Muscle of arm (tissue), 12 donors: ENCODE results near the gene NRXN3. TPM values are rescaled to one million over a fixed set of nuclear protein-coding genes. Genes with fewer than 3 reads are reported as not detected.

Source experiments
- DNase-seq: peaks from one replicate; pipeline ENCODE4 v3.0.0-alpha.2; 2013
- polyA plus RNA-seq, 12 donors: library from polyadenylated mRNA; unstranded; fragments of 120-200 nt; gene quantifications; one replicate each; pipeline ENCODE4 v1.2.1, GENCODE V29; 2013; ENCODE audit not compliant: insufficient read length in 12 of 12

The NRXN3 gene
- polyA plus RNA-seq, 12 donors, result 0.43 to 8.4 (median 1.2) TPM; not detected in 2

DNA sequence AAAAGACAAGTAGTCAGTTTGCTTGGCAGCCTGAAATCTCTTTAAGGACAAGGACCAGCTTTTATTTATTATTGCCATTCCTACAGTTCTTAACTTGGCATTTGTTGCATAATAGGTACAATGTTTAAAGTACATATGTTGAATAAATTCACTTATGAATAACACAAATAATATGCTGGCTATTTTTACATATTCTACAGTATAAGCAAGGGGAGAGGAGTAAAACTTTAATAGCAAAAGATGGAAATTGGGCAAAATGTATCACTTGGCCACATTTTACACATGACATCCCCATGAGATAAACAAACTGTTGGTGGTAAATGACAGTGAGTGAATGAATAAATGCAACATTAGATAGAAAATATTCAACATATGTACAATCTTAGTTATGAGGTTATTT lies 1708.1 kb downstream of the NRXN3 start:
- DNase-seq, result no peak

DNA sequence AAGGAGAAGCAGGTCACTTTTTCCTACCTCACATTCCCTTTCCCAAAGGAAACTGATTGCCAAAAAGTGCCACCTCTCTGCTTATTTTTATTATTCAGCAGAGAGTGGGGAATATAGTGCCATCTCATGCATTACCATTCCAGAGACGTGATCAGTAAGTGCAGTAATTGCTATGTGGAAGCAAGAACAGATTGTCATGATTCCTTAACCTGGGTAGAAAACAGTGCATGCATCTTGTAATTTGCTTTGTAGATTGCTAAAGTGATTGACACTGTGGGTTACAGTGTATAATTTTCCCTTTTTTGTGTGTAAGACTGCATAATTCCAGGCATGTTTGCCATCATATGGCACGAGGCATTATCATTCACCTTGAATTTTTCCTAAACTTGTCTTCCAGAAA lies 1708.6 kb downstream of the NRXN3 start:
- no peak for DNase-seq

DNA sequence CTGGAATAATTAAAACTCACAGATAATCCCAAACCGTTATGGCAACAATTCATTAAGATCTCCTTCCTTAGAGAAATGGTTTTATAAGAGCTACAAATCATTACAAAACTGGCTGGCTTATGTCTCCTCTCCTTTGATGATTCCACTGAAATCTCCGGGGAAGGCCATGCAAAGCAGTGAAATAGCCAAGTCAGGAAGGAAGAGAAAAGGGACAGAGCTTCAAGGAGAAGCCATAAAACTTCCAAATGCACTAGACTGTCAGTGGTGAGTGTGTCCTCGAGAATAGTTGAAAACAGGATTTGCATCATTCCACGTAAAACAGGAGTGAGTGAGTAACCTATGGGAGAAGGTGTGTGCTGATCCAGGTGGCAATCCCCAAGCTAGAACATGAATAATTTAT lies 1711.1 kb downstream of the NRXN3 start:
- DNase-seq, result no peak

- no peak for DNase-seq
These were observed 1720.4 kb downstream of the NRXN3 start for GRCh38 chr14:79890527-79890926.

- no peak for DNase-seq
These were observed 1725.8 kb downstream of the NRXN3 start for GRCh38 chr14:79896009-79896408.

DNA sequence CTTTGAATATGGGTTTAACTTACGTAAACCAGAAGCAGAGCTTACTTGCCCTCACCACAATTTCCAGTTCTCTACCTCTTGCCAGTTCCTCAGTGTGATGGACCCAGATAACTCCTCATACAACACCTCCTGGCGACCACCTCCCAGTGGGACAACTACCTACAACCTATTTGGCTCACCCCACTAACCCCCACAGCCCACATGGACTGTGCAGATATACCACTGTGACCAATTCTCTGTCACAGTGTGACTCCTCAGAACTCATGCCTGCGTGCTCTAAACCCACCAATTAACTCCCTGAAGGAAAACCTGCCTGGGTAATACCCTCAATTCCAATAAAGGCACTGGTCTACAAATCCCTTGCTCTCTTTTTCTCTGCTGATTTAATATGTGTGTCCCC lies 1729.4 kb downstream of the NRXN3 start:
- DNase-seq, result no peak

DNA sequence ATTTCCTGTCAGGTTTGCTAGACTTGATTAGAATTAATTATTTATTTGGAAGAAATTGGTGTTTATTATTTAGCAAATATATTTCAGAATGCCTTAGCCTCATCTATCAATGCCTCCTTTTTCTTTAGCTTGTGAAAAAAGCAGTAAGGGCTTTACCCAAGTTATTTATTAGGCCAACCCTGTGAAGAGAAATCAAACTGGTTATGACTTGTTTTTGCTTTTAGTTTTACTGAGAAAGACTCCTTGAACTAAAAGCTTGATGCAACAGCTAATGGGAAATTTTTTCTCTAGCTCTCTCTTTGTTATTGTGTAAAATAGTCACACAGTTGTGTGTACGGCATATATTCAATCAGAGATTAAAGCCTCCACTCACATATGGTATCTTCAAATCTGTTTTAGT lies 1734.3 kb downstream of the NRXN3 start:
- DNase-seq, result no peak

DNA sequence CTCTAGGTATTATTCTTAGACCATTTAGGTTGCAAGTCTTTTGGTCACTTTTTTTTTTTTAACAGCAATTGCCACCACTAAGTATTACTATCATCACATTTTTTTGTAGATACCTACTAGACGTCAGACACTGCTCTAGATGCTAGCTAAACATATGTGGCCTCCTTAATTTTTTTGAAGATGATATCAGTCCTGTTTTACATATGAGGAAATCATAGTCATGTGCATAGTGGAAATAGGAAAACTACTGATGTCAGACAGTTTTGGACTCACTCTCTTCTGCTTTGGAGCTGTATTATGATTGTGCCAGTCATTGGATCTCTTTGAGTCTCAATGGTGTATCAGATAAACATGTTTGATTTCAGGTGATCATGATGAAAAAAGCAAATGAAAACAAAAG lies 1736.8 kb downstream of the NRXN3 start:
- no peak for DNase-seq

DNA sequence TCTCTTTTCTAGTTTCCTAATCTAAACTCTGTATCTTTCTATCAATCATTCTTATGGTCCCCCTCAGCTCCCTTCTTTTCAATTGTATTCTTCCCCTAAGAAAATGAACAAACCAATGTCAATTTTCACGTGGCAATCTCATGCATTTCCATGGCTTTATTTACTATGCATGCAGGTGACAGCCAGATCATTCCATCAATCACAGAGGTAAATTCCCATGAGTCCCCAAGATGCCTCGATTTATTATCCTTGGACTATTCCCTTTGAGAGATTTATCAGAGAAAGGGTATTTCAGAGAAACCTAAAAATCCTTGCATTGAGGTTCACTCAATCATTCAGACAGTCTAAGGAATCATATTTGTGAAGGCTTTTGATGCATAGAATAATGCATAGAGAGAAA lies 1739.9 kb downstream of the NRXN3 start:
- DNase-seq, result no peak

GRCh38 chr14:79911744-79912143 lies 1741.6 kb downstream of the NRXN3 start:
- no peak for DNase-seq

DNA sequence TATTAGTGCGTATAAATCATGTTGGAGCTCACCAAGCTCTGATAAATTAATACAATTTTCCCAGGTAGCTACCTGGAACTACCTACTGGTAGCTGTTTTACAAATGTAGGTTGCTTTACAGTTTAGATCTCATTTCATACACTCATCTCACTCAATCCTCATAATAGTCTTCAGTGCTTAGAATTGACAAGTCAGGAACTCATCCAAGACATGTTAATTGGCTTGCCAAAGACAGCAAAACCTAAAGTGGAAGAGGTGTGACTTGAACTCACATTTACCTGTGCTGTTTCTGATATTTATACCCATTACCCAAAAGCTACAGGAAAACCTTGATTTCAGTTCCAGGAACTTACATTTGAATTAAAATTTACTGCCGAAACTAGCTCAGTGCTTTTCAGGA lies 1744.4 kb downstream of the NRXN3 start:
- DNase-seq, result no peak

- no peak for DNase-seq
These were observed 1745.2 kb downstream of the NRXN3 start for GRCh38 chr14:79915406-79915805.

DNA sequence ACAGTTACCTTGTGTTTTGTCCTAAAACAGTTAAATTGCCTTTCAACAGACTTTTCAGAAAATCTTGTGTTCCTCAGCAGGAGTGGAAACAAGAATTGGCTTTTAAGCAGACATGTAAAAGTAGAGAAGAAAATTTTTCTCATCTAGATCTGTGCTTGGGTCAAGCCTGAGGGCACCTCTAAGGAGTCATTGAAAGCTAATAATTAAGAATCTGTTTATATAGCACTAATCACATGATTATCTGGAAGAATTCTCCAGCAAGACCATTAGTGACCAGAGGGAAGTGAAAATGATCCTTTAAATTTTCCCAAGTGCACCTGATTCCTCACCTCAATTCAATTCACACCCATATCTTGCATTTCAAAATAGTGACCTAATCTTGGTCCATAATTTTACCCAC lies 1746.1 kb downstream of the NRXN3 start:
- DNase-seq, result no peak

DNA sequence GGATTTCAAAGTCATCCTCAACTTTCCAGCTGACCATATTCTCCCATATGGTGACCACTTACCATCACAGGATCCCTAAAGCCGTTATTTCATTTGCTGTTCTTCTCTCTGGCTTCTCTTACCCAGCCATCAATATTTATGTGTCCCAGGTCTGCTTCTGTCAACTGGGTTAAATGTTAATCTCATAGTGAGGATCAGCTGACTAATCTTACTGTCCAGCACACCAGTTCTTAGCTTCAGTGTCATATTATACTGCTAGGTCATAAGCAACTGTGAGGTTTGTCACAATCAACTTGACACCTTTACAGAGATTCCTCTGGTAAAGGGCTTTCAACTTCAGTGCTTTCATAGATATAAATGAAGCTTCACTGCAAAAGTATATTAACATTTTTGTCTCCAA lies 1746.7 kb downstream of the NRXN3 start:
- DNase-seq, result no peak
